Activated CD8-positive, alpha-beta memory T cell treated with anti-CD3 and anti-CD28 coated beads, Interleukin-2, amount 50 U/mL, for 1 hour (primary cell): ENCODE results near the gene SLC51A.
"Not testable (repeated sequence)": the region's sequence is repeated elsewhere in the genome, so short reads cannot be mapped to it uniquely, and the experiment has no call there.

Experiments used
- DNase-seq: peaks from one replicate; pipeline ENCODE4 v3.0.0-alpha.2; 2020; ENCODE audit errors: extremely low read depth

The SLC51A gene

GRCh38 chr3:196193133-196193735 lies 23.1 kb upstream of the SLC51A start:
- DNase-seq = no peak

DNA sequence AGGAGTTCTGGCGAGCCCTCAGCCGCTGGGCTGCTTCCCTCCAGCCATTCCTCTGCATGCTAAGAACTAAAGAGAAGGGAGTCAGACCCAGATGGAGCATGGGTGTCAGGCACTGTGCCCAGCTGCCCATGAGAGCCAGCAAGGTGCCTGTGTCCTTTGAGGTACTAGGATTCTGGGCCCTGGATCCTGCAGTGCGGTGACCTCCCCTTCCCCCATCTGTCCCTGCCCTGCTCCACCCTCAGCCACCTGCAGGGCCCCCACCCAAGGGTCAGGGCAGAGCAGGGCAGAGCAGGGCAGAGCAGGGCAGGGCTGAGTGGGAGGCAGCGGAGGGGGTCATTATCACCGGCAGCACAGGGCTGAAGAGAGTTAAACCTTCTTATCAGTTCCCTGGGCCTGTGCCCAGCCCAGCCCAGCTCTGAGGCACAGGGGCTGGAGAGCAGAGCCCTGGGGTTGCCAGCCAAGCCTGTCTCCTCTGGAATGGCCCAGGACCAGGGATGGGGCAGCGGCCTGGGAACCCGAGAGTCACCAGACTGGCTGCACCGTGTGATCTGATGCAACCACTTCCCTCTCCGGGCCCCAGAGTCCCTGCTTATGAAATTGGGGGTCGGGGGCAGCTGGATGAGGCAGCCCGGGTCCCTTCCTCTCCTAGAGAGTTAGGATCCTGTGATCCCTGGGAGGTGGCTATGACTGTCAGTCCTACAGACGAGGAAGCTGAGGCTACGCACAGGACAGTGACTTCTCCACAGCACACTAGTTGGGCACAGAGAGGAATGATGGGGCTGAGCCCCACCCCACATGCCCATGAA lies 22.4 kb upstream of the SLC51A start:
- DNase-seq = no peak

GRCh38 chr3:196194542-196194915 lies 21.8 kb upstream of the SLC51A start:
- no peak for DNase-seq

GRCh38 chr3:196195664-196196265 lies 20.6 kb upstream of the SLC51A start:
- DNase-seq = no peak

GRCh38 chr3:196197524-196197923 lies 18.8 kb upstream of the SLC51A start:
- DNase-seq = no peak

- DNase-seq = no peak
These were observed 18.2 kb upstream of the SLC51A start for GRCh38 chr3:196198081-196198675.

GRCh38 chr3:196198771-196199753 lies 17.3 kb upstream of the SLC51A start:
- DNase-seq = no peak

GRCh38 chr3:196202516-196202970 lies 13.8 kb upstream of the SLC51A start:
- DNase-seq = no peak

- DNase-seq = no peak
These were observed 12.5 kb upstream of the SLC51A start for GRCh38 chr3:196203846-196204245.

GRCh38 chr3:196205442-196206205 lies 10.7 kb upstream of the SLC51A start:
- DNase-seq = not testable (repeated sequence)

DNA sequence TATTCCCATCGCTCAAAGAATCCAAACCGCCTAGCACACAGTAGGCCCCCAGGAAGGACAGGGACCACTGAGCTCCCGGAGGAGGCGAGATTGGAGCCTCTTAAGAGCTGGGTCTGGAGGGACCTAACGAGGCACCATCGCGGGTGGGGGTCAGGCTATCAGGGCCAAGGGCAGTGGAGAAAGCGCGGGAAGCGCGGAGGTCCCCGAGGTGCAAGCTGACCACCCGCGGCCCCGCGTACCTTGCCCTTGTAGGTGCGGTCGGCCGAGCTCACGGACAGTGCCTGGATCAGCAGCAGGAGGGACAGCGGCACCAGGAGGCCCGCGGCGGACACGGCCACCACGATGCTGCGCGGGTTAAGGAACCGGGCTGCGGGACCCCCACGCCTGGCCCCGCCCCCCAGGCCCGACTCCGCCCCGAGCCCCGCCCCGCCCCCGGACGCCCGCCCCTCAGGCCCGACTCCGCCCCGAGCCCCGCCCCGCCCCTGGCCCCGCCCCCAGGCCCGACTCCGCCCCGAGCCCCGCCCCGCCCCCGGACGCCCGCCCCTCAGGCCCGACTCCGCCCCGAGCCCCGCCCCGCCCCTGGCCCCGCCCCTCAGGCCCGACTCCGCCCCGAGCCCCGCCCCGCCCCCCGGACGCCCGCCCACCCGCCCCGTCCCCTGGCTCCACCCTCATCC lies 9.0 kb upstream of the SLC51A start:
- DNase-seq = no peak

DNA sequence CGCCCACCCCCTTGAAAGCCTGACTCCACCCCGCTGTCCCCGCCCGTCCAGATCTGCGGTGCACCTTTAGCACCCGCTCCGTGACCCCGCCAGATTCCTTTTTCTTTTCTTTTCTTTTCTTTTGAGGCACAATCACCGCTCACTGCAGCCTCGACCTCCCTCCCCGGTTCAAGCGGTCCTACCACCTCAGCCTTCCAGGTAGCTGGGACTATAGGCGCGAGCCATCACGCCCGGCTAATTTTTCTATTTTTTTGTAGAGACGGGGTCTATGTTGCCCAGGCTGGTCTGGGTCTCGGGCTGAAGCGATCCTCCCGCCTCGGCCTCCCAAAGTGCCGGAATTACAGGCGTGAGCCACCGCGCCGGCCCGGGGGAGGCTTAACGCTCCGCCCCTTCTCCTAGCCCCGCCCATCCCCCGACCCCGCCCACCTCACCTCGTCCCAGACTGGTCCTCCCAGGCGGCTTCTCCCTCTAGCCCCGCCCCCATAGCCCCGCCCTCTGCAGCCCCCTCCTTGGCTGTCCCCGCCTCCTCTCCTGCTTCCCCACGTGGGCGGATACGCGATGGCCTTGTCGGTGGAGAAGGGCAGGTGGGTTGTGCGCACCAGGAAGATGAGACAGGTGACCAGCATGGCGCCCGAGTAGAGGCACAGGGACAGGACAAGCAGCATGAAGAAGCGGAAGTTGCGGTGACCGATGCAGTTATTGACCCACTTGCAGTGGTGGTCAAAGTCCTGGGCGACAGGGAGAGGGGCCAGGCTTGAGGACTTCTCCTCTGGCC lies 8.3 kb upstream of the SLC51A start:
- DNase-seq = peak; percentile 42

GRCh38 chr3:196208942-196209695 lies 7.2 kb upstream of the SLC51A start:
- no peak for DNase-seq

DNA sequence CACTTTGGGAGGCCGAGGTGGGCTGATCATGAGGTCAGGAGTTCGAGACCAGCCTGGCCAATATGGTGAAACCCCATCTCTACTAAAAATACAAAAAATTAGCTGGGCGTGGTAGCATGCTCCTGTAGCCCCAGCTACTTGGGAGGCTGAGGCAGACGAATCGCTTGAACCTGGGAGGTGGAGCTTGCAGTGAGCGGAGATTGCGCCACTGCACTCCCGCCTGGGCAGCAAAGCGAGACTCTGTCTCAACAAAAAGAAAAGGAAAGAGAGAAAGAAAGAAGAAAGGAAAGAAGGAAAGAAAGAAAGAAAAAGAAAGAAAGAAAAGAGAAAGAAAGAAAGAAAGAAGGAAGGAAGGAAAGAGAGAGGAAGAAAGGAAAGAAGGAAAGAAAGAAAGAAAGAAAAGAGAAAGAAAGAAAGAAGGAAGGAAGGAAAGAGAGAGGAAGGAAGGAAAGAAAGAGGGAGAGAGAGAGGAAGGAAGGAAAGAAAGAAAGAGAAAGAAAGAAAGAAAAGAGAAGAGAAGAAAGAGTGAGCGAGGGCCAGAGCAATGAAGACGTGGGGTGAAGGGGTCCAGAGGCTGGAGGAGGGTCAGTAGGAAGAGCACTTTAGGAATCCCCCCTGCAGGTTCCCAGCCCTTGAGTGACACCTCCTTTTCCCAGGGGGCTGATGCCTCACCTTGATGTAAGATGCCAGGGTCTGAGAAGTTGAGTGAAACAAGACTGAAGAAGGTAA lies 6.2 kb upstream of the SLC51A start:
- not testable (repeated sequence) for DNase-seq

- DNase-seq = no peak
These were observed 5.4 kb upstream of the SLC51A start, which contains the start of gene ZDHHC19 for GRCh38 chr3:196210673-196211556. Gene ZDHHC19 (minus strand): TSS chr3:196211400. CDS start chr3:196211315, 85 bp downstream.

GRCh38 chr3:196214783-196215441 lies 1.4 kb upstream of the SLC51A start:
- no peak for DNase-seq
